Measurements from ENCODE around the gene PER1.
"Not testable (repeated sequence)": the region's sequence is repeated elsewhere in the genome, so short reads cannot be mapped to it uniquely, and the experiment has no call there.

The PER1 gene

DNA sequence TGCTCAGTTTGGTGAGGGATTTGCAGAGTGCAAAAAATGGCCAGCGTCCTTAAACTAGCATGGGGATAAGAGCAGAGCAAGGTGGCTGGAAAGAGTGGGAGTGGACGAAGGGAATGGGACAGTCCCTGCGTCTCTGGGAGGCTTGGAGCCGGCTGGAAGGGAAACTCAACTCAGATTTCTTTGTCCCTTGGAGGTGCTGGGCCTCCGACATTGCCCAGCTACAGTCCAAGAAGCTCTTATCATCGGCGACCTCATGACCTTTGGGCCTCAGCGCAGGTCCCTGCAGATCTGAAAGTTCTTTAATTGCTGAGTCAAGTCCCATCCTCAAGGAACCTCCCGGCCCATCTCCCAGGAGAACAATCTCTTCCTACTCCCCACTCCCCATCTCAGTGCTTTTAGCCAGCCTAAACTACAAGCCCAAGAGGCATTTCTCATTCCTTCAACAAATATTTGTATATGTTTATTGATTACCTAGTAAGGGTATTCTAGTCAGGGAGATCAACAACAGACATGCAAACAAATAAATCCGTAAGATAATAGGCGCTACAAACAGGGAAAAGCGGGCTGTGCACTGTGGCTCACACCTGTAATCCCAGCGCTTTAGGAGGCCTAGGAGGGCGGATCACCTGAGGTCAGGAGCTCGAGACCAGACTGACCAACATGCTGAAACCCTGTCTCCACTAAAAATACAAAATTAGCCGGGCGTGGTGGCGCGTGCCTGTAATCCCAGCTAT is 25.0 kb upstream of the PER1 start:
- peaks cover 4% of the 10 kb centered on the region for H3K27me3 Mint-ChIP-seq (ENCODE audit: low read depth)
- no peaks in the 10 kb centered on the region for H3K36me3 Mint-ChIP-seq (ENCODE audit: low read depth)
- H3K4me1 Mint-ChIP-seq = peaks cover 38% of the 10 kb centered on the region
- H3K9me3 Mint-ChIP-seq = no peaks in the 10 kb centered on the region
- H3K27ac Mint-ChIP-seq = peak overlapping the region; percentile 89 to 97 (median 96)
- TF ChIP-seq, protein P1, sequence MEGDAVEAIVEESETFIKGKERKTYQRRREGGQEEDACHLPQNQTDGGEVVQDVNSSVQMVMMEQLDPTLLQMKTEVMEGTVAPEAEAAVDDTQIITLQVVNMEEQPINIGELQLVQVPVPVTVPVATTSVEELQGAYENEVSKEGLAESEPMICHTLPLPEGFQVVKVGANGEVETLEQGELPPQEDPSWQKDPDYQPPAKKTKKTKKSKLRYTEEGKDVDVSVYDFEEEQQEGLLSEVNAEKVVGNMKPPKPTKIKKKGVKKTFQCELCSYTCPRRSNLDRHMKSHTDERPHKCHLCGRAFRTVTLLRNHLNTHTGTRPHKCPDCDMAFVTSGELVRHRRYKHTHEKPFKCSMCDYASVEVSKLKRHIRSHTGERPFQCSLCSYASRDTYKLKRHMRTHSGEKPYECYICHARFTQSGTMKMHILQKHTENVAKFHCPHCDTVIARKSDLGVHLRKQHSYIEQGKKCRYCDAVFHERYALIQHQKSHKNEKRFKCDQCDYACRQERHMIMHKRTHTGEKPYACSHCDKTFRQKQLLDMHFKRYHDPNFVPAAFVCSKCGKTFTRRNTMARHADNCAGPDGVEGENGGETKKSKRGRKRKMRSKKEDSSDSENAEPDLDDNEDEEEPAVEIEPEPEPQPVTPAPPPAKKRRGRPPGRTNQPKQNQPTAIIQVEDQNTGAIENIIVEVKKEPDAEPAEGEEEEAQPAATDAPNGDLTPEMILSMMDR (IDR thresholded peaks at IDR 0.05; ENCODE audit: unreplicated experiment in 3 of 3) = no peak
- H3K4me3 Mint-ChIP-seq = peak overlapping the region; percentile 86 to 95 (median 93)

DNA sequence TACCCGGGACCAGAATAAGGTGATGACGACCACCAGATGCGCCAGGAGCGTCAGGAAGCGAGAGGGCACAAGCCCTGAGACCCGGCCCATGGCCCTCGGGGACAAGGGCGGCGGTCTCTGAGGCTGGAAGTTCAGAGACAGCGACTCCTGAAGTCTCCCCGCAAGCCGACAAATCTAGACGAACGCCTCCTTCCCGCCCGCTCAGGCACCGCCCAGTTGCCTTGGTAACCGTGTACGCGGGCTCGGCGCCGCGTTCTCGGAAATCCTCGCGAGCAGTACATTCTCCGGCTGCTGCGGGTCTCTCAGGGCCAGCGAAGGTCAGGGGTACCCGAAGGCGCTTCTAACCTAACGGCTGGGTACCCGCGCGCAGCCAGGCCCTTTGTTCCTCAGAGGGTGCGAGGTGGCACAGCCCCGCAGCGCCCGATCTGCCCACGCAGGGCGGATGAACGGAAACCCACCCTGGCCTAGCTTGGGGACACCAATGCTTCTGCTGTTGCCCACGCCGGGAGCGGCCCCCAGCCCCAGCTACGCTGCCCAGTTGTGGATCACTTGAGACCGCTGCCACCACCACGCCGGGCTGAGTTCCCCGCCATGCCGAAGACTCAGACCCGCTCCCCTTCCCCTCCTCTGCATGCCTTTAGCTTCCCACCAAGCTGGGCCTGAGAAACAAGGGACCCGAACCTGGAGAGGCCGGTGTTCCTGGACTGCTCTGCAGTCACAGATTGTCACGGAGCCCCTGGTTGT is 24.2 kb upstream of the PER1 start, which contains the start of gene TMEM107:
TSS of gene TMEM107 (minus strand) at position 184 of the 744 bp plus-strand sequence. CDS start at position 90, 94 bp downstream.
- no peaks in the 10 kb centered on the region for H3K9me3 Mint-ChIP-seq
- TF ChIP-seq, protein P1 (IDR thresholded peaks at IDR 0.05; ENCODE audit: unreplicated experiment in 3 of 3) = no peak
- peak within 1 kb of the TSS; percentile 89 to 97 (median 96) for H3K27ac Mint-ChIP-seq
- no peaks in the 10 kb centered on the region for H3K27me3 Mint-ChIP-seq (ENCODE audit: low read depth)
- peak within 1 kb of the TSS; percentile 86 to 95 (median 93) for H3K4me3 Mint-ChIP-seq
- H3K36me3 Mint-ChIP-seq (ENCODE audit: low read depth) = no peaks in the 10 kb centered on the region
- peaks cover 38% of the 10 kb centered on the region for H3K4me1 Mint-ChIP-seq

DNA sequence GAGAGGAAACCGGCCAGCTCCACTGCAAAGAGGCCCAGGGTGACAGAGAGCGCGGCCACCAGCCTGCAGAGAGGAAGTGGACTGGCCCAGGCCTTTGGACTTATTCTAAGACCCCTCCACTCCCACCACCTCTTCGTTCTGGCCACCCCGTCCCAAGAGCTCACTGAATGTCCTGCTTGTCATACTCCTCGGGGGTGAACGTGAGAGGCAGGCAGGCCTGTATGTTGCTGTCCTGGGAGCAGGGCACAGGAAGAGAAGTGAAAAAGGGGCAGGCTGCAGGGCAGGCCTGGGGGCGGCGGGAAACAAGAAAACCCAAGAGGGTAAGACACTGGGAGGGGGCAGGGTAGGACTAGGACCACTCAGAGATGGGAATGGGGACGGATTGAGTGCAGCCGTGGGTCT is 23.6 kb upstream of the PER1 start:
- peaks cover 38% of the 10 kb centered on the region for H3K4me1 Mint-ChIP-seq
- no peaks in the 10 kb centered on the region for H3K9me3 Mint-ChIP-seq
- TF ChIP-seq, protein P1 (IDR thresholded peaks at IDR 0.05; ENCODE audit: unreplicated experiment in 3 of 3) = no peak
- no peaks in the 10 kb centered on the region for H3K27me3 Mint-ChIP-seq (ENCODE audit: low read depth)
- no peaks in the 10 kb centered on the region for H3K36me3 Mint-ChIP-seq (ENCODE audit: low read depth)
- peak overlapping the region; percentile 89 to 97 (median 96) for H3K27ac Mint-ChIP-seq
- peak overlapping the region; percentile 86 to 95 (median 93) for H3K4me3 Mint-ChIP-seq

DNA sequence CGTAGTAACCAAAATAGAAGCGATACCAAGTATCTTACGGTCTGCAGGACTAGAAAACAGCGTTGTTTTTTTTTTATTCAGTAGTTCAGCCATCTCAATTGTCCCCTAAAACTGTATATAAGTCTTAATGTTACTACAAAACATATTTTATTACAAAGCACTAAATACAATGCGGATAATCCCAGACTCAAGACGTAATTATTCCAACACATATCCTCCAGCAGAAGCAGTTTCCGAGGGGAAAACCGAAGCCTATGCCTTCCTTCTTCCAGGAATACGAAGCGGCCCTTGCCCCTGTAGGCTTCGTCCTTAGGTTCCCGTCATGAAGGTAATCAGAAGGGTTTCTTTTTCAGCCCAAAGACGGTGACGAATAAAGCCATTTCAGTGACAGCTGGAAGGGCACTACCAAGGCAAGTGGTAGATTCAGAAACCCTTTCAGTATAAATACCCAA is 21.7 kb upstream of the PER1 start:
- Mint-ChIP-seq H3K27ac (peak overlapping the region; percentile 100), H3K4me3 (peak overlapping the region; percentile 85 to 86 (median 86)), H3K36me3 (ENCODE audit: low read depth) (no peaks in the 10 kb centered on the region), H3K27me3 (ENCODE audit: low read depth) (no peaks in the 10 kb centered on the region), H3K4me1 (peaks cover 38% of the 10 kb centered on the region), H3K9me3 (no peaks in the 10 kb centered on the region)
- TF ChIP-seq, protein P1 (IDR thresholded peaks at IDR 0.05; ENCODE audit: unreplicated experiment in 3 of 3) = no peak

DNA sequence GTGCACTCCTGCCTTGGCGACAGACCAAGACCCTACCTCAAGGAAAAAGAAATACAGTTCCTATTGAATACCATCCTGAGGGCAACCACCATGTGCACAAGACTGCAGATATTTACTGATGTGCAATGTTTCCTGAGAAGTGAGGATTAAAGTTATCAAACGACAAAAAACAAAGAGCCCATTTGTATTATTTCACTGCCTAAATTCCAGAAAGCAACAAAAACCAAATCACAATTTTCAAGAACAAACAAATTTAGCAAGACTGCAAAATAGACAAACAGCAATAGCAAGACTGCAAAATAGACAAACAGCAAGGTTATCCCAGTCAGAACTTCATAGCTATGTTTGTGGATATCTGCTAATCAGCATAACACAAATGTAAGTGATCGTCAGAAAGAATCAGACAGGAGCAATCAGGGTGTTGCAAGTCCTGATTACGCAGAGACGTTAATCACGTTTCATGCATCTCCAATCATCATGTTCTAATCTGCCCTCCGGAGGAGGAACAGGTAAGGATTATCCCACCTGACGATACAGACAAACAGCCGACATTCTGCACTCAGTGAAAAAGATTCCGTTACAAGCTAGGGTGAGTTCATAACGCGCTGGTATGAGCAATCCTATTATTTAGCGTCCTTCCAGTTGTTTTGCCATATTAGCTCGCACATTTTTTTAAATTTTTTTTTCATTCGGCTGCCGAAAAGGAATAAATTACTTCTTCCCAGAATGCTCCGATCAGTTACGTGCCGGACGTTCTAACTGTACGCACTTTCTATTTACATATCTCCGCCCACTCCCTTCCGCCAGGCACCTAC is 21.1 kb upstream of the PER1 start:
- H3K36me3 Mint-ChIP-seq (ENCODE audit: low read depth) = no peaks in the 10 kb centered on the region
- TF ChIP-seq, protein P1 (IDR thresholded peaks at IDR 0.05; ENCODE audit: unreplicated experiment in 3 of 3) = no peak
- H3K4me3 Mint-ChIP-seq = peak overlapping the region; percentile 85 to 86 (median 86)

DNA sequence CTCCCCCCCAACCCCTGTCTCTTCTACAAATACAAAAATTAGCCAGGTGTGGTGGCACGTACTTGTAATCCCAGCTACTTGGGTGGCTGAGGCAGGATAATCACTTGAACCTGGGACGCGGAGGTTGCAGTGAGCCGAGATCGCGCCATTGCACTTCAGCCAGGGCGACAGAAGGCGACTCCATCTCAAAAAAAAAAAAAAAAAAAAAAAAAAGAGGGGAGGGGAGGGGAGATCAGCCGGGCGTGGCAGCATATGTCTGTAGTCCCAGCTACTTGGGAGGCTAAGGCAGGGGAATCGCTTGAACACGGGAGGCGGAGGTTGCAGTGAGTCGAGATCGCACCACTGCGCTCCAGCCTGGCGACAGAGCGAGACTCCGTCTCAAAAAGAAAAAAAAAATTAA is 18.0 kb upstream of the PER1 start:
- not testable (repeated sequence) for H3K4me3 Mint-ChIP-seq; H3K9me3 Mint-ChIP-seq; H3K36me3 Mint-ChIP-seq (ENCODE audit: low read depth); H3K27ac Mint-ChIP-seq; H3K27me3 Mint-ChIP-seq (ENCODE audit: low read depth)
- H3K4me1 Mint-ChIP-seq = peaks cover 19% of the 10 kb centered on the region

More for the DNA sequence above, 21.1 kb upstream of the PER1 start:
- H3K27me3 Mint-ChIP-seq (ENCODE audit: low read depth) = no peaks in the 10 kb centered on the region
- H3K9me3 Mint-ChIP-seq = no peaks in the 10 kb centered on the region
- peaks cover 38% of the 10 kb centered on the region for H3K4me1 Mint-ChIP-seq
- peak overlapping the region; percentile 100 for H3K27ac Mint-ChIP-seq

Measured in nephron (organoid).